GM23248 (cell line): ENCODE data around the gene CHAC1.

Experiments
- EZH2 ChIP-seq: fragments of 200-600 bp; sonication (generic); IDR thresholded peaks from 2 replicates; pipeline ENCODE4 v1.6.1; 2018; ENCODE audit warnings: antibody characterized with exemption, mild to moderate bottlenecking; ENCODE audit not compliant: insufficient read depth, poor library complexity, severe bottlenecking
- EZH2phosphoT487 ChIP-seq: fragments of 200-600 bp; sonication (generic); IDR thresholded peaks from 2 replicates; pipeline ENCODE4 v1.6.1; 2018; ENCODE audit warnings: antibody characterized with exemption, moderate library complexity, mild to moderate bottlenecking, low read depth; ENCODE audit not compliant: insufficient read depth

DNA sequence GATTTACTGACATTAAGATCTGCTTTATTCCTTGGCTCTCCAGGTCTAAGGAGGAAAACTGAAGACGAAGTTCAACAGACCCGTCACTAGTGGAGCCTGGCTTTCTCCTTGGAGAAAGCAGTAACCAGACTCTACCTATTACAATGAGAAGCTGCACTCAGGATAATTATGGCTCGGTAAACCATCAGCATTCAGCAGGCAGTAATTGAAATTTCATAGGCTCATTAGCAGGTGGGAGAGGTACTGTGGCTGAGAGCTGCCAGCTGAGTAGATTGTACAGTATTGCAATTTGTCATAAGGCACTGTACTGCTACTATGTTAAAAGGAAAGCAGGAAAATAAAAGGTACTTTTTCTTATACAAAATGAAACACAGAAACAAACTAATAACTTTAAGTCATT, 51.2 kb downstream of the CHAC1 start:
- no peak for TF ChIP-seq EZH2
- TF ChIP-seq EZH2phosphoT487 = no peak
